WTC11 (cell line): ENCODE results near the gene GPC6. TPM values are rescaled to one million over a fixed set of nuclear protein-coding genes. Genes with fewer than 3 reads are reported as not detected.

Experiments used
- ATAC-seq: fragments of 200-7000 bp; cut with Tn5 transposase; 2 replicates; pipeline ENCODE4 v1.10.0; 2021; ENCODE audit warnings: mild to moderate bottlenecking, moderate library complexity
- CTCF ChIA-PET: fragments of 300-600 bp; sonication (Branson Sonifier 250); formaldehyde crosslinking; loops from one replicate; lab custom pipeline; 2021; ENCODE audit warnings: antibody characterized with exemption; lab: Charles Lee
- POLR2A ChIA-PET: fragments of 350-600 bp; sonication (Branson Sonifier 250); formaldehyde crosslinking; loops from one replicate; lab custom pipeline; 2021; ENCODE audit warnings: antibody characterized with exemption; lab: Charles Lee
- DNase-seq: peaks from one replicate; pipeline ENCODE4 v3.0.0; 2021; ENCODE audit warnings: low spot score
- H3K27ac Mint-ChIP-seq: 2 replicates; pipeline ENCODE4 v1.8.0; 2021; ENCODE audit warnings: mixed read lengths
- H3K27me3 Mint-ChIP-seq: 2 replicates; pipeline ENCODE4 v1.8.0; 2021; ENCODE audit warnings: low read depth, mild to moderate bottlenecking, moderate library complexity, mixed read lengths
- H3K36me3 Mint-ChIP-seq: 2 replicates; pipeline ENCODE4 v1.8.0; 2021; ENCODE audit warnings: mixed read lengths
- H3K4me1 Mint-ChIP-seq: 2 replicates; pipeline ENCODE4 v1.8.0; 2022; ENCODE audit warnings: mixed read lengths
- H3K4me3 Mint-ChIP-seq: 2 replicates; pipeline ENCODE4 v1.8.0; 2021; ENCODE audit warnings: mild to moderate bottlenecking, moderate library complexity, mixed read lengths
- H3K9me3 Mint-ChIP-seq: 2 replicates; pipeline ENCODE4 v1.8.0; 2021; ENCODE audit warnings: mixed read lengths
- AFF4 ChIP-seq: sonication (generic); formaldehyde crosslinking; IDR thresholded peaks from 2 replicates; pipeline ENCODE4 v1.8.1; 2023; ENCODE audit warnings: mild to moderate bottlenecking, missing genetic modification reagents, borderline replicate concordance
- ATF1 ChIP-seq: sonication (generic); formaldehyde crosslinking; IDR thresholded peaks from 2 replicates; pipeline ENCODE4 v1.8.1; 2023; ENCODE audit warnings: mild to moderate bottlenecking, moderate library complexity, missing genetic modification reagents
- ATF2 ChIP-seq: sonication (generic); formaldehyde crosslinking; IDR thresholded peaks from 2 replicates; pipeline ENCODE4 v1.8.1; 2022; ENCODE audit warnings: low read depth, missing genetic modification reagents, borderline replicate concordance
- CBFB ChIP-seq: sonication (generic); formaldehyde crosslinking; IDR thresholded peaks from 2 replicates; pipeline ENCODE4 v1.8.1; 2022; ENCODE audit warnings: mild to moderate bottlenecking, low read depth, missing genetic modification reagents
- CREM ChIP-seq: sonication (generic); formaldehyde crosslinking; IDR thresholded peaks from 2 replicates; pipeline ENCODE4 v1.8.1; 2022; ENCODE audit warnings: mild to moderate bottlenecking, missing genetic modification reagents, moderate library complexity
- E2F1 ChIP-seq: sonication (generic); formaldehyde crosslinking; IDR thresholded peaks from 2 replicates; pipeline ENCODE4 v1.8.0; 2022; ENCODE audit warnings: mild to moderate bottlenecking, missing genetic modification reagents
- ETV6 ChIP-seq: sonication (generic); formaldehyde crosslinking; IDR thresholded peaks from 2 replicates; pipeline ENCODE4 v1.8.1; 2022; ENCODE audit warnings: mild to moderate bottlenecking, missing genetic modification reagents
- FOXK1 ChIP-seq: sonication (generic); formaldehyde crosslinking; IDR thresholded peaks from 2 replicates; pipeline ENCODE4 v1.8.0; 2022; ENCODE audit warnings: mild to moderate bottlenecking, moderate library complexity, missing genetic modification reagents
- IRF1 ChIP-seq: sonication (generic); formaldehyde crosslinking; IDR thresholded peaks from 2 replicates; pipeline ENCODE4 v1.8.0; 2023; ENCODE audit warnings: missing genetic modification reagents
- MXD4 ChIP-seq: fragments of 250-450 bp; sonication (Bioruptor Pico); IDR thresholded peaks from 2 replicates; pipeline ENCODE4 v1.8.0; 2021; ENCODE audit warnings: mild to moderate bottlenecking, moderate library complexity, borderline replicate concordance
- RELA ChIP-seq: sonication (generic); formaldehyde crosslinking; IDR thresholded peaks from 2 replicates; pipeline ENCODE4 v1.8.1; 2022; ENCODE audit warnings: missing genetic modification reagents, mild to moderate bottlenecking, borderline replicate concordance
- SOX15 ChIP-seq: fragments of 250-450 bp; sonication (Bioruptor Pico); IDR thresholded peaks from 2 replicates; pipeline ENCODE4 v1.9.0; 2021; ENCODE audit warnings: mild to moderate bottlenecking
- TCF7 ChIP-seq: sonication (generic); formaldehyde crosslinking; IDR thresholded peaks from 2 replicates; pipeline ENCODE4 v1.8.0; 2022; ENCODE audit warnings: mild to moderate bottlenecking, low read depth, missing genetic modification reagents, moderate library complexity
- TEAD4 ChIP-seq: sonication (generic); formaldehyde crosslinking; IDR thresholded peaks from 2 replicates; pipeline ENCODE4 v1.8.0; 2022; ENCODE audit warnings: mild to moderate bottlenecking, missing genetic modification reagents
- ZNF396 ChIP-seq: fragments of 250-450 bp; sonication (Bioruptor Pico); IDR thresholded peaks from 2 replicates; pipeline ENCODE4 v1.8.0; 2021; ENCODE audit warnings: mild to moderate bottlenecking, moderate library complexity, borderline replicate concordance
- ZNF423 ChIP-seq: fragments of 250-450 bp; sonication (Bioruptor Pico); IDR thresholded peaks from 2 replicates; pipeline ENCODE4 v2.1.2; 2022; ENCODE audit warnings: mild to moderate bottlenecking, moderate library complexity
- total RNA-seq: library from RNA; stranded (reverse); gene quantifications from 3 replicates; pipeline ENCODE4 v1.2.3, GENCODE V29; 2021
- TF ChIP-seq, protein P1 (sequence below): sonication (generic); formaldehyde crosslinking; IDR thresholded peaks from 2 replicates; pipeline ENCODE4 v1.8.1; 2022; ENCODE audit warnings: mild to moderate bottlenecking, missing genetic modification reagents, moderate library complexity, borderline replicate concordance
- TF ChIP-seq, protein P2 (sequence below): sonication (generic); formaldehyde crosslinking; IDR thresholded peaks from 2 replicates; pipeline ENCODE4 v1.8.0; 2022; ENCODE audit warnings: missing genetic modification reagents

The GPC6 gene
- total RNA-seq, 1 experiment from 2014 or later: 19.5 TPM

- no peaks in the 10 kb centered on the region for H3K36me3 Mint-ChIP-seq
- H3K4me1 Mint-ChIP-seq: no peaks in the 10 kb centered on the region
- no peak overlapping the region for H3K4me3 Mint-ChIP-seq
- ATAC-seq (no peak), DNase-seq (no peak)
- CTCF ChIA-PET: no interaction called here
- H3K27ac Mint-ChIP-seq: no peak overlapping the region
- TF ChIP-seq CBFB (CRISPR knock-in tag): no peak
- no peak for TF ChIP-seq ZNF396
- TF ChIP-seq, protein P1, sequence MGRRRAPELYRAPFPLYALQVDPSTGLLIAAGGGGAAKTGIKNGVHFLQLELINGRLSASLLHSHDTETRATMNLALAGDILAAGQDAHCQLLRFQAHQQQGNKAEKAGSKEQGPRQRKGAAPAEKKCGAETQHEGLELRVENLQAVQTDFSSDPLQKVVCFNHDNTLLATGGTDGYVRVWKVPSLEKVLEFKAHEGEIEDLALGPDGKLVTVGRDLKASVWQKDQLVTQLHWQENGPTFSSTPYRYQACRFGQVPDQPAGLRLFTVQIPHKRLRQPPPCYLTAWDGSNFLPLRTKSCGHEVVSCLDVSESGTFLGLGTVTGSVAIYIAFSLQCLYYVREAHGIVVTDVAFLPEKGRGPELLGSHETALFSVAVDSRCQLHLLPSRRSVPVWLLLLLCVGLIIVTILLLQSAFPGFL: no peak
- TF ChIP-seq TEAD4 (CRISPR knock-in tag): no peak
- no peak for TF ChIP-seq ATF1
- TF ChIP-seq FOXK1 (CRISPR knock-in tag): no peak
- no peak for TF ChIP-seq RELA (CRISPR knock-in tag)
- no peak for TF ChIP-seq ETV6 (CRISPR knock-in tag)
- no peak for TF ChIP-seq SOX15 (CRISPR knock-in tag)
- TF ChIP-seq, protein P2, sequence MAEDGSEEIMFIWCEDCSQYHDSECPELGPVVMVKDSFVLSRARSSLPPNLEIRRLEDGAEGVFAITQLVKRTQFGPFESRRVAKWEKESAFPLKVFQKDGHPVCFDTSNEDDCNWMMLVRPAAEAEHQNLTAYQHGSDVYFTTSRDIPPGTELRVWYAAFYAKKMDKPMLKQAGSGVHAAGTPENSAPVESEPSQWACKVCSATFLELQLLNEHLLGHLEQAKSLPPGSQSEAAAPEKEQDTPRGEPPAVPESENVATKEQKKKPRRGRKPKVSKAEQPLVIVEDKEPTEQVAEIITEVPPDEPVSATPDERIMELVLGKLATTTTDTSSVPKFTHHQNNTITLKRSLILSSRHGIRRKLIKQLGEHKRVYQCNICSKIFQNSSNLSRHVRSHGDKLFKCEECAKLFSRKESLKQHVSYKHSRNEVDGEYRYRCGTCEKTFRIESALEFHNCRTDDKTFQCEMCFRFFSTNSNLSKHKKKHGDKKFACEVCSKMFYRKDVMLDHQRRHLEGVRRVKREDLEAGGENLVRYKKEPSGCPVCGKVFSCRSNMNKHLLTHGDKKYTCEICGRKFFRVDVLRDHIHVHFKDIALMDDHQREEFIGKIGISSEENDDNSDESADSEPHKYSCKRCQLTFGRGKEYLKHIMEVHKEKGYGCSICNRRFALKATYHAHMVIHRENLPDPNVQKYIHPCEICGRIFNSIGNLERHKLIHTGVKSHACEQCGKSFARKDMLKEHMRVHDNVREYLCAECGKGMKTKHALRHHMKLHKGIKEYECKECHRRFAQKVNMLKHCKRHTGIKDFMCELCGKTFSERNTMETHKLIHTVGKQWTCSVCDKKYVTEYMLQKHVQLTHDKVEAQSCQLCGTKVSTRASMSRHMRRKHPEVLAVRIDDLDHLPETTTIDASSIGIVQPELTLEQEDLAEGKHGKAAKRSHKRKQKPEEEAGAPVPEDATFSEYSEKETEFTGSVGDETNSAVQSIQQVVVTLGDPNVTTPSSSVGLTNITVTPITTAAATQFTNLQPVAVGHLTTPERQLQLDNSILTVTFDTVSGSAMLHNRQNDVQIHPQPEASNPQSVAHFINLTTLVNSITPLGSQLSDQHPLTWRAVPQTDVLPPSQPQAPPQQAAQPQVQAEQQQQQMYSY: no peak
- H3K27me3 Mint-ChIP-seq: no peaks in the 10 kb centered on the region
- POLR2A ChIA-PET: no interaction called here
- no peaks in the 10 kb centered on the region for H3K9me3 Mint-ChIP-seq
Measured at GRCh38 chr13:94020426-94020825, 793.8 kb downstream of the GPC6 start.

GRCh38 chr13:94020833-94021232 is 794.2 kb downstream of the GPC6 start:
- CTCF ChIA-PET: no interaction called here

More at GRCh38 chr13:94020833-94021232, 794.2 kb downstream of the GPC6 start:
- no peaks in the 10 kb centered on the region for H3K4me1 Mint-ChIP-seq
- H3K4me3 Mint-ChIP-seq: no peak overlapping the region
- H3K36me3 Mint-ChIP-seq: no peaks in the 10 kb centered on the region
- no peaks in the 10 kb centered on the region for H3K27me3 Mint-ChIP-seq
- DNase-seq: no peak
- no peak for ATAC-seq
- POLR2A ChIA-PET: no interaction called here
- H3K9me3 Mint-ChIP-seq: no peaks in the 10 kb centered on the region
- H3K27ac Mint-ChIP-seq: no peak overlapping the region
- TF ChIP-seq ETV6 (CRISPR knock-in tag) (no peak), TCF7 (CRISPR knock-in tag) (no peak), CREM (CRISPR knock-in tag) (no peak), IRF1 (no peak), ATF2 (no peak), E2F1 (no peak), ZNF423 (CRISPR knock-in tag) (no peak), RELA (CRISPR knock-in tag) (no peak), AFF4 (CRISPR knock-in tag) (no peak), ATF1 (no peak), MXD4 (no peak)
